Gastroesophageal sphincter (tissue), 4 donors: ENCODE measurements around the gene CNOT10. TPM values are rescaled to one million over a fixed set of nuclear protein-coding genes. Genes with fewer than 3 reads are reported as not detected.
"Not testable (repeated sequence)": the region's sequence is repeated elsewhere in the genome, so short reads cannot be mapped to it uniquely, and the experiment has no call there.

ENCODE experiments used
- ATAC-seq: fragments of 150-250 bp; one replicate; pipeline ENCODE4 v1.9.1; 2016; ENCODE audit warnings: mild to moderate bottlenecking, moderate library complexity
- H3K27ac ChIP-seq, 4 donors: fragments of 200-600 bp; sonication (generic) in 3 of 4; 1 replicate in 3 of 4; 2 replicates in 1 of 4; pipeline ENCODE4 v1.5.1; 2016 to 2019
- H3K27me3 ChIP-seq: fragments of 200-600 bp; sonication (generic); one replicate; pipeline ENCODE4 v1.5.1; 2019
- H3K36me3 ChIP-seq, 2 donors: fragments of 200-600 bp; sonication (generic); one replicate each; pipeline ENCODE4 v1.5.1; 2019; ENCODE audit warnings: control low read depth in 1 of 2
- H3K4me1 ChIP-seq, 3 donors: fragments of 200-600 bp; sonication (generic); 1 replicate in 2 of 3; 2 replicates in 1 of 3; pipeline ENCODE4 v1.5.1; 2016 to 2019; ENCODE audit warnings: control low read depth in 2 of 3
- H3K4me3 ChIP-seq, 2 donors: fragments of 200-600 bp; sonication (generic); one replicate each; pipeline ENCODE4 v1.5.1; 2019; ENCODE audit warnings: mild to moderate bottlenecking in 1 of 2, moderate library complexity in 1 of 2
- H3K9me3 ChIP-seq, 3 donors: fragments of 200-600 bp; sonication (generic); one replicate each; pipeline ENCODE4 v1.5.1; 2017 to 2019; ENCODE audit warnings: control low read depth in 2 of 3
- EP300 ChIP-seq: sonication (generic); formaldehyde crosslinking; IDR thresholded peaks from one replicate; pipeline ENCODE4 v1.6.1; 2017; ENCODE audit warnings: antibody characterized with exemption, mild to moderate bottlenecking
- POLR2A ChIP-seq, 2 donors: fragments of 450-650 bp; IDR thresholded peaks; one replicate each; pipeline ENCODE4 v1.6.1; 2017; ENCODE audit warnings: antibody characterized with exemption in 2 of 2, mild to moderate bottlenecking in 2 of 2, moderate library complexity in 1 of 2
- POLR2AphosphoS5 ChIP-seq: sonication (generic); formaldehyde crosslinking; IDR thresholded peaks from one replicate; pipeline ENCODE4 v1.6.1; 2017; ENCODE audit warnings: antibody characterized with exemption
- WGBS, 2 donors: methylation state at CpG; one replicate each; pipeline ENCODE4 v1.1.5; 2018; ENCODE audit warnings: low coverage in 1 of 2; 5-methylcytosine and 5-hydroxymethylcytosine counted together
- total RNA-seq, 4 donors: library from RNA; depleted of rRNA; stranded (reverse); fragments of >200 nt; gene quantifications; one replicate each; pipeline ENCODE4 v1.1.0, GENCODE V29; 2016
- TF ChIP-seq, protein P1 (sequence below), 4 experiments: fragments of 200-600 bp in 2 of 4; fragments of 450-650 bp in 2 of 4; sonication (generic) in 1 of 4; IDR thresholded peaks; one replicate each; pipeline ENCODE4 v1.5.1; 2017 to 2019; ENCODE audit warnings: antibody characterized with exemption in 4 of 4, mild to moderate bottlenecking in 2 of 4, moderate library complexity in 2 of 4

CNOT10 gene
- total RNA-seq, 4 donors from 2014 or later: 11.8 to 18.7 (median 15.1) TPM

DNA sequence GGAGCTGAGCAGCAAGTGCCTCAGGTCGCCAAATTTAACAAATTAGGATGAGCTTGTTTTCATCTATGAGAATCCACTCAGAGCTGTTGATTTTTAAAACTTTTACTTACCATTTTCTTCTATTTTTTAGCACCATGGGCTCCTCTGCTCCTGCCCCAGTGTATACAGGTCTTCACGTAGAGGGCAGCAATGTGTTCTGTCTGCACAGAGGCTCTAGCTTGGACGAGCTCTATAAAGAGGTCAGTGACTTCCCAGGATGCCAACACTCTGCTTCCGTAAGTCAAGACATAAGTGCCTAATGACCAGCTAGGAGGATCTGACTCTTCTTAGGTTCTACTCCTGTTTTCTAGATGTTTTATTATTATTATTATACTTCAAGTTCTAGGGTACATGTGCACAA is 41.2 kb upstream of the CNOT10 start:
- TF ChIP-seq POLR2AphosphoS5: no peak
- TF ChIP-seq EP300: no peak
- TF ChIP-seq, protein P1, sequence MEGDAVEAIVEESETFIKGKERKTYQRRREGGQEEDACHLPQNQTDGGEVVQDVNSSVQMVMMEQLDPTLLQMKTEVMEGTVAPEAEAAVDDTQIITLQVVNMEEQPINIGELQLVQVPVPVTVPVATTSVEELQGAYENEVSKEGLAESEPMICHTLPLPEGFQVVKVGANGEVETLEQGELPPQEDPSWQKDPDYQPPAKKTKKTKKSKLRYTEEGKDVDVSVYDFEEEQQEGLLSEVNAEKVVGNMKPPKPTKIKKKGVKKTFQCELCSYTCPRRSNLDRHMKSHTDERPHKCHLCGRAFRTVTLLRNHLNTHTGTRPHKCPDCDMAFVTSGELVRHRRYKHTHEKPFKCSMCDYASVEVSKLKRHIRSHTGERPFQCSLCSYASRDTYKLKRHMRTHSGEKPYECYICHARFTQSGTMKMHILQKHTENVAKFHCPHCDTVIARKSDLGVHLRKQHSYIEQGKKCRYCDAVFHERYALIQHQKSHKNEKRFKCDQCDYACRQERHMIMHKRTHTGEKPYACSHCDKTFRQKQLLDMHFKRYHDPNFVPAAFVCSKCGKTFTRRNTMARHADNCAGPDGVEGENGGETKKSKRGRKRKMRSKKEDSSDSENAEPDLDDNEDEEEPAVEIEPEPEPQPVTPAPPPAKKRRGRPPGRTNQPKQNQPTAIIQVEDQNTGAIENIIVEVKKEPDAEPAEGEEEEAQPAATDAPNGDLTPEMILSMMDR (IDR thresholded peaks at IDR 0.05): no peak
- no peak for TF ChIP-seq POLR2A (IDR thresholded peaks at IDR 0.05)
- Histone ChIP-seq H3K27me3 (no peaks in the 10 kb centered on the region), H3K9me3 (no peaks in the 10 kb centered on the region), H3K27ac (no peak overlapping the region), H3K36me3 (no peaks in the 10 kb centered on the region), H3K4me1 (no peaks in the 10 kb centered on the region), H3K4me3 (no peak overlapping the region)
- WGBS, 2 donors: 62 to 76% methylated on average over 4 of the region's 4 CpGs
- no peak for ATAC-seq

DNA sequence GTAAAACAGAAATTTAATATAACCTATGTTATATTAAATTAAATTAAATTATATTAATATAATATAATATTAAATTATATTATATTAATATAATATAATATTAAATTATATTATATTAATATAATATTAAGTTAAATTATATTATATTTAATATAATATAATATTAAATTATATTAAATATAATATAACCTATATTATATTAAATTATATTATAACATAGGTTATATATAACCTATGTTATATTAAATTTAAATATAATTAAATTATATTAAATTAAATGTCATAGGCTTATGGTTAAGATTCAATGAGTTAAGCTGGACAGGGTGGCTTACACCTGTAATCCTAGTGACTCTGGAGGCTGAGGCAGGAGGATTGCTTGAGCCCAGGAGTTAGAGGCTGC is 40.6 kb upstream of the CNOT10 start:
- Histone ChIP-seq H3K4me3 (no peak overlapping the region), H3K9me3 (no peaks in the 10 kb centered on the region), H3K27me3 (no peaks in the 10 kb centered on the region), H3K36me3 (no peaks in the 10 kb centered on the region), H3K27ac (no peak overlapping the region), H3K4me1 (no peaks in the 10 kb centered on the region)
- no peak for ATAC-seq
- no peak for TF ChIP-seq EP300
- no peak for TF ChIP-seq POLR2A (IDR thresholded peaks at IDR 0.05)
- TF ChIP-seq, protein P1 (IDR thresholded peaks at IDR 0.05): no peak
- no peak for TF ChIP-seq POLR2AphosphoS5

DNA sequence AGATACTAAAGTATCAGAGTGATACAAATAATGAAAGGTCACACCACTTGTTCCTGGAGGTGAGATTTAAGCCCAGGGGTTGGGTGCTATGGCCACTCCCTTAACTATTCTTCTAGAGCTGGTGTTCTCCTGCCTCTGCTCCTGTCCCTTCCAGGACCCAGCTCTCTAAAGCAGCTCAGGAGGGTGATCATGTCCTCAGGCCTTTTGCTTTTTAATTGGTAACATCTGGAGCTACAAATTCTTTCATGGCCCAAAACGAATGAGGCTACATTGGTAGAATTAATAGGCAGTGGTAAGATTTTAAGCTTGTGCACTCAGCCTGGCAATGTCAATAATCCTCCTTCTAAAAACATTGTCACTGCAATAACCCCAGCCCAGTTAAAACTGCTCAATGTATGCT is 38.2 kb upstream of the CNOT10 start:
- no peaks in the 10 kb centered on the region for H3K36me3 ChIP-seq
- ATAC-seq: no peak
- TF ChIP-seq, protein P1 (IDR thresholded peaks at IDR 0.05): no peak
- TF ChIP-seq EP300 (no peak), POLR2AphosphoS5 (no peak), POLR2A (IDR thresholded peaks at IDR 0.05) (no peak)
- no peaks in the 10 kb centered on the region for H3K27me3 ChIP-seq
- no peaks in the 10 kb centered on the region for H3K9me3 ChIP-seq
- no peaks in the 10 kb centered on the region for H3K4me1 ChIP-seq
- WGBS, 2 donors: 60% methylated on average over 1 of the region's 1 CpG; no CpG with 5 or more reads in 1 of the 2 donors
- no peak overlapping the region for H3K4me3 ChIP-seq
- H3K27ac ChIP-seq: no peak overlapping the region

DNA sequence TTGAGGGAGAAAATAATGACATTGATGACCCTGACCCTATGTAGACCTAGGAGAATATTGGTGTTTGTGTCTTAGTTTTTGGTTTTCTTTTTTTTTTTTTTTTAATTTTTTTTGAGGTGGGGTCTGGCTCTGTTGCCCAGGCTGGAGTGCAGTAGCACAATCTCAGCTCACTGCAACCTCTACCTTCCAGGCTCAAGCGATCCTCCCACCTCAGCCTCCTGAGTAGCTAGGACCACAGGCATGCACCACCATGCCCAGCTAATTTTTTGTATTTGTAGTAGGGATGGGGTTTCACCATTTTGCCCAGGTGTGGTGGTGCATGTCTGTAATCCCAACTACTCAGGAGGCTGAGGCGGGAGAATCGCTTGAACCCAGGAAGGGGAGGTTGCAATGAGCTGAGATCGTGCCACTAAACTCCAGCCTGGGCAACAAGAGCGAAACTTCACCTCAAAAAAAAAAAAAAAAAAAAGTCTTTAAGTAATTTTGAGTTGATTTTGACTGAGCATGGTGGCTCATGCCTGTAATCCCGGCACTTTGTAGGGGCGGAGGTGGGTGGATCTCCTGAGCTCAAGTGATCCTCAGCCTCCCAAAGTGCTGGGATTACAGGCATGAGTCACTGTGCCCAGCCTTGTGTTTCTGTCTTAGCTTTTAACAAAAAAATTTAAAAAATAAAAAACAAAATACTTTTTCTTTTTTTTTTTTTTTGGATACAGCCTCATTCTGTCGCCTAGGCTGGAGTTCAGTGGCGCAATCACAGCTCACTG is 32.5 kb upstream of the CNOT10 start:
- not testable (repeated sequence) for H3K27ac ChIP-seq, H3K9me3 ChIP-seq, H3K27me3 ChIP-seq, H3K36me3 ChIP-seq, H3K4me1 ChIP-seq, ATAC-seq, H3K4me3 ChIP-seq
- 88 to 93% methylated on average over 3 to 4 of the region's 9 CpGs for WGBS, 2 donors

DNA sequence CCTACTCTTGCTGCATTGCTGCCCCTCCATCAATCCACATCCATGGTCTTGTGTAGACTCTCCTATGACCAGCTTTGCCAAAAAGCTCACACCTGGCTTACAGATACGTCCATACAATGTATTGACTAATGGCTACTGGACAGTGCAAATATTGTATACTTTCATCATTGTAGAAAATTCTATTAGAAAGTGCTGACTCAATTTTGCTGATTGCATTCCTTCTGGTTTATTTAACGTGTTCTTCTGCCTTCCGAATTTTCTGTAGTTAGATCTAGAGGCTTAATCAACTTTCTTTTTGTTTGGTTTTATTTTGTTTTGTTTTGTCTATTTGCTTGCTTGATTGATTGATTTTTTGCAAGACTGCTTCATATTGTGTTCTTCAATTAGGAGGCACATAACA is 29.8 kb upstream of the CNOT10 start:
- TF ChIP-seq POLR2A (IDR thresholded peaks at IDR 0.05): no peak
- TF ChIP-seq EP300: no peak
- no peak for TF ChIP-seq POLR2AphosphoS5
- TF ChIP-seq, protein P1 (IDR thresholded peaks at IDR 0.05): no peak
- Histone ChIP-seq H3K27ac (no peak overlapping the region), H3K27me3 (peaks cover 12% of the 10 kb centered on the region), H3K4me1 (no peaks in the 10 kb centered on the region), H3K9me3 (no peaks in the 10 kb centered on the region), H3K36me3 (no peaks in the 10 kb centered on the region), H3K4me3 (no peak overlapping the region)
- ATAC-seq: no peak
- 65 to 86% methylated on average over 3 of the region's 3 CpGs for WGBS, 2 donors
